Vagina (tissue), 2 donors: ENCODE results near the gene BEND3.

ENCODE experiments used
- POLR2A ChIP-seq, 2 donors: fragments of 450-650 bp; IDR thresholded peaks; one replicate each; pipeline ENCODE4 v1.6.1; 2017; ENCODE audit warnings: antibody characterized with exemption in 2 of 2, mild to moderate bottlenecking in 2 of 2, moderate library complexity in 2 of 2
- POLR2AphosphoS5 ChIP-seq, 2 donors: sonication (generic); formaldehyde crosslinking; IDR thresholded peaks; one replicate each; pipeline ENCODE4 v1.9.0; 2017; ENCODE audit warnings: antibody characterized with exemption in 2 of 2, mild to moderate bottlenecking in 2 of 2, low read depth in 1 of 2; ENCODE audit not compliant: insufficient read depth in 1 of 2
- TF ChIP-seq, protein P1 (sequence below), 3 experiments: fragments of 450-650 bp in 2 of 3; fragments of 200-600 bp in 1 of 3; sonication (generic) in 1 of 3; IDR thresholded peaks; one replicate each; pipeline ENCODE4 v1.5.1; 2017 to 2019; ENCODE audit warnings: antibody characterized with exemption in 3 of 3, mild to moderate bottlenecking in 2 of 3, moderate library complexity in 2 of 3

DNA sequence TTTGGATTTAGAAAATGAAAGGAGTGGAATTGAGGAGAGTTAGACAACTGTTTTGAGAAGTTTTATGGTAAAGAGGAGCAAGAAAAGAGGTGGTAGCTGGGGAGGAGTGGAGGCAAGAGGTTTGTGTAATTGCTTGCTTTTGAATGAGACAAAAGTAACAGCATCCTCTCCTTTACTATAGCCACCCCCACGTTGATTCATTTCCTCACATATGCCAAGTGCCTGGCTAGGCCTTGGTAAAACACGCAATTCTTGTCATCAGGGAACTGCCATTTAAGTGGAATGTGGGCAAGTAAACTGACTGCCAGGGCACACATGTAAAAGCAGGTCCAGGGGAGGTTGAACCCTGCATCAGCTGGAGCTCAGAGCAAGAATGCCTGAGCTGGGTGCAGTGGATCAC is 83.3 kb downstream of the BEND3 start:
- TF ChIP-seq, protein P1, sequence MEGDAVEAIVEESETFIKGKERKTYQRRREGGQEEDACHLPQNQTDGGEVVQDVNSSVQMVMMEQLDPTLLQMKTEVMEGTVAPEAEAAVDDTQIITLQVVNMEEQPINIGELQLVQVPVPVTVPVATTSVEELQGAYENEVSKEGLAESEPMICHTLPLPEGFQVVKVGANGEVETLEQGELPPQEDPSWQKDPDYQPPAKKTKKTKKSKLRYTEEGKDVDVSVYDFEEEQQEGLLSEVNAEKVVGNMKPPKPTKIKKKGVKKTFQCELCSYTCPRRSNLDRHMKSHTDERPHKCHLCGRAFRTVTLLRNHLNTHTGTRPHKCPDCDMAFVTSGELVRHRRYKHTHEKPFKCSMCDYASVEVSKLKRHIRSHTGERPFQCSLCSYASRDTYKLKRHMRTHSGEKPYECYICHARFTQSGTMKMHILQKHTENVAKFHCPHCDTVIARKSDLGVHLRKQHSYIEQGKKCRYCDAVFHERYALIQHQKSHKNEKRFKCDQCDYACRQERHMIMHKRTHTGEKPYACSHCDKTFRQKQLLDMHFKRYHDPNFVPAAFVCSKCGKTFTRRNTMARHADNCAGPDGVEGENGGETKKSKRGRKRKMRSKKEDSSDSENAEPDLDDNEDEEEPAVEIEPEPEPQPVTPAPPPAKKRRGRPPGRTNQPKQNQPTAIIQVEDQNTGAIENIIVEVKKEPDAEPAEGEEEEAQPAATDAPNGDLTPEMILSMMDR (IDR thresholded peaks at IDR 0.05): no peak
- no peak for TF ChIP-seq POLR2A (IDR thresholded peaks at IDR 0.05)
- no peak for TF ChIP-seq POLR2AphosphoS5 (IDR thresholded peaks at IDR 0.05; ENCODE audit: insufficient read depth in 1 of 2, low read depth in 1 of 2)
